GM18858 (cell line): ENCODE data around the gene BICDL1.

ENCODE experiments used
- ATAC-seq: cut with Tn5 transposase; IDR thresholded peaks from one replicate; pipeline ENCODE4 v1.9.1; 2021; ENCODE audit not compliant: unreplicated experiment

The BICDL1 gene

DNA sequence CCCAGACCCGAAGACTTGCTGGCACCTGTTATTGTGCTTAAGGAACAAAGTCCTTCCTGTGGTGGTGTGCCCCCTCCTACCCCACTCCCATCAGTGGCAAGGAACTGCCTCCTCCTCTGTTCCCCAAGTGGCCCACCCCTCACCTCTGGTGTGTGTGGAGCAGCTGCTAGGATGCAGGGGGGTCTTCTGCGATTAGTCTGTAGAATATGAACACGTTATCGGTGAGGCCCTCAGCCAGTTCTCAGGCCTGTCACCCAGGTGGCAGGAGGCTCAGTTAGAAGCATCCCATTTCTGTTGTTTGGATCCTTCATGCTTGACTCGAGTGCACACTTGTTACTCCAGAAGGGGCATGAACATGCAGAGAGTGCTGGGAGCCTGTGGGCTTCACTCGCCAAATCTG lies 88.2 kb downstream of the BICDL1 start:
- no peak for ATAC-seq

DNA sequence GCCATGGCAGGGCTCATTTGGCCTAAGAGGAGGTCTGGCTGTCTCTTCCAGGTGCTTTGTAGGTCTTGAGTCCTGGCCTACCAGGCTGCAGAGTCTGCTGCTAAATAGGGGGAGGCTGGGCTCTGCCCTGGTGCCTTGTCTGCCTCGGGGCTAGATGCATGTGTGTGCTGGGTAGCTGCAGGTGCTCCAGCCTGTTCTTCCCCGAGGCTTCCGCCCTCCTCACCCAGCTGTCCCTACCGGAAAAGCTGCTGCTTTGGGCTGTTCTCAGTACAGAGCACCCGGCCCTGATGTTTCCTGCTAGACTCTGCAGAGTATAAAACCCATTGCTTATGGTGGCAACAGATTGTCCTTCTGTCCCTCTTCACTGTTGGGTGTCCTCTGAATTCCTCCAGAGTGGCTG lies 89.8 kb downstream of the BICDL1 start:
- no peak for ATAC-seq

DNA sequence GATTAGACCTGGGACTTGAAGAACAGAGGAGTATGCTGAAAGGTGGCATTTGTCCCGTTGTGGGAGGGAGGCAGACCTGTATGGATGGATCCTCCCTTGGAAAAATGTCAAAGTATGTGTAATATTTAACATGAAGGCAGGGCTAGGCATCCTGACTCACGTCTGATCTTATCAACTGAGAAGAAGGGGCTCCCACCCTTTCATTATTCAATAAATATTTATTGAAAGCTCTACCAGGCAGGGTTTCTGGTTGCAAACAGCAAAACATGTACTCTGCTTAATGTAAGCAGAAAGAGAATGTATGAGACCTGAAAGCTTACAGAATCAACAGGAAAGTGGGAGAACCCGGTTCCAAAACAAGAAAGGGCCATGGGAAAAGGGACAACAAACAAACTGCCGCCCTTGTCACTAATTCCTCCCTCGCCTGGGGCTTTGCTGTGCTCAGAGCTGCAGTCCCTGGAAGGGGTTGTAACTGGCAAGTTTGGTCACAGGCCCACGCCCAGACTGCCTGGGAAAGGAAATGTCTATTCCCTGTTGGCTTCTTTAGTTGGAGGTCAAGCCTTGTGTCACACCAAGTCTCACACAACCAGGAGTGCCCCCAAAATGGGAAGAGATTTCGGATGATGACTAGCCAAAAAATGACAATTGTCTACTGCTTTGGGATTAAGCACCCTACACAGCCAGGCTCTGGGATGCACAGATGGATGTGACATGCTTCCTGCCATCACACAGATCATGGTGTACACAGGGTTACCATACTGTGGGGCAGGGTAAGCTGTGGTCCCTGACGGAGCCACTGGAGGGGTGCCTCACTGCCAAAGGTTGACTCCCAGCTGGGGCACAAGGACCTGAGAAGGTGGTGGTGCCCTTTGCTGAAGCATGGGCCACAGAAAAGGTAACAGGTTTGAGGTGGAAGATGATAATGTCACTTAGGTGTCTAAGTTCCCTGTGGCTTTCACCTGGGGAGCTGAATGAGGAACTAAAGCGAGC lies 90.7 kb downstream of the BICDL1 start:
- no peak for ATAC-seq

DNA sequence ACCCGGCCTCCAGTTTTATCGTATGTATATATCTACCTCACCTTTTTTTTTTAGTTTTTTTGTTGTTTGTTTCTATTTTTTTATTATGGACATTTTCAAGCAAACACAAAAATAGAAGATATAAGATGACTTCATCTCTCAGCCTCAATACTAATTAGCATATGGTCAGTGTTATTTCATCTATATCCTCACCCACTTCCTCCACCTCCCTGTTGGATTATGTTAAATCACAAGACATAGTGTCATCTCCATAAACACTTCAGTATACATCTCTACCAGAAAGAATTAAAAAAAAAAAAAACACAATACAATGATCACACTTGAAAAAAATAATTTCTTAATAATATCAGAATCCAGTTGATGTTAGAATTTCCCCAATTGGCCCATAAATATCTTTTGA lies 92.6 kb downstream of the BICDL1 start:
- no peak for ATAC-seq

DNA sequence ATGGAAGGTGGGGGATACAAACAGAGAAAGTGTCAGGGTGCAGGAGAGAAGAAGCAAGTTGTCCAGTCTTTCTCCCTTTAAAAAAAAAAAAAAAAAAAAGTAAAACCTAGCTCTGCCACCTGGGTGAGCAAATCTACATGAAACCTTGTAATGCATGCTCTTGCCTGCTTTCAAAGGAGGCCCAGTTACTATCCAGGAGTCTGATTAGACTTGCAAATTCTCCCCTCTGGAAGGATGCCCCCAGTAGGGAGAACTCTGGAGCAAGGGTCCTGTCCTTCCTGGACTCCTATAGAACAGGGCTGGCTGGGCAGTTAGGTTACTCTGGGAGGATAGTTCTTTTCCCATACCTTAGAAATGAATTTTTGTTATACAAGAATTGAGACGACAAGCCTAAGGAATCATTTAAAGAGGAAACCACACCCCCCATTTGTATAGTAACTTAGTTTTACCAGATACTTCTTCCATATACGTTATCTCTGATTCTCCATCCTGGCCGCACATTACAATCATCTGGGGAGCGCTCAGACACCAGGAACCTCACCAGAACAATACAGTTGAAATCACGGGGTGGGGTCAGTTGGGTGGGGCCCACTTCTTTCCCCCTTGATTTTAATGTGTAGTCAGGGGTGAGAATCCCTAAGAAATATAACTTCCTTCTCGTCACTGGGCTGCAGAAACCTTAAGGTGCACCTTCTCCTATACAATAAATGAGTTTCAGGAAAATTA lies 97.0 kb downstream of the BICDL1 start:
- no peak for ATAC-seq

DNA sequence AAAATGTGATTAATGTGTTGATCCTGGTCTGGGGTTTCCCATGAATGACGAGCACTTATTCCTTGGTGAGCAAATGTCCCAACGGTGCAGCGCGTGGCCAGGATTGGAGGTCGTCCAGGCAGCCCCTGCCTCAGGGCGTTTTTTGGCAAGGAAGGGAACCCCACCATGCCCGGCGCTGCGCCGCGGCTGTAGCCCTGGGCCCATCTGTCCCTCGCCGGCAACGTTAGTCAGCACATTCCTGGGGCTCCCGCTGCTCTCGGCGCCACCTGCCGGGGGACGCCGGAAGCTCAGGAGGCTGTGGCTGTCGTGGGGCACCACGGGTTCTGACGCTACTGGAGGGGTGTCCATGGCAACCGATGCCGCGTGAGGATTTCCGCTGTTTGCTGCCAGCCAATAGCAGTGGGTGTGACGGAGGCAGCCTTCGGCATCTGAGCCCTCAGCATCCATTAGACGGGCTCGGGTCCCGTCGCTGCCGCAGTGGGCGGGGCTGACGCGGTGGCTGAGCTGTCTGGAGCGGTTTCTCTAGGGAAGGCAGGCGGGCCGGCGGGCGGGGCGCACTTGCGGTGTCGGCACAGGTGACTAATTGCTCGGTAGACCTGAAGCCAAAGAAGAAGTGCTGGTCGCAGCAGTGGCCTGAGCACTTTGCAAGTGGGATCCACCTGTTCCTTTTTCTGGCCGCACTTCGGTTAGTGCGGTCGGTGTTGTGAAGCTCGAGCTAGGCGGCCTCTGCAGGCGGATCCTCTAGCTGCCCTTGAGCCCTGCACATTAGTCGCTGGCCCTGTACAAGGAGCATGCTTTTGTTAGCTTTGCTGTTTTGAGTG lies 98.0 kb downstream of the BICDL1 start:
- peak; percentile 86 for ATAC-seq

DNA sequence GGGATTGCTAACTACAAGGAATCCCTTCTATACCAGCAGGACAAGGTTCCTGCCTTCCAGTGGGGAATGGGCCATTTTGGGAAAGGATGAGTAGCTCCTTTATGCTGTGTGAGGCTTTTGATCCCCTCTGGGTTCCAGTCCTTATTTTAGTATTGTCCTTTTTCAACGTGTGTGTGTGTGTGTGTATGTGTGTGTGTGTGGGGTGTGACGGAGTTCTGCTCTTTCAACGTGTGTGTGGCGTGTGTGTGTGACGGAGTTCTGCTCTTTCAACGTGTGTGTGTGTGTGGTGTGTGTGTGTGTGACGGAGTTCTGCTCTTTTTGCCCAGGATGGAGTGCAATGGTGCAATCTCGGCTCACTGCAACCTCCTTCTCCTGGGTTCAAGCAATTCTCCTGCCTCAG lies 100.1 kb downstream of the BICDL1 start:
- ATAC-seq: no peak

DNA sequence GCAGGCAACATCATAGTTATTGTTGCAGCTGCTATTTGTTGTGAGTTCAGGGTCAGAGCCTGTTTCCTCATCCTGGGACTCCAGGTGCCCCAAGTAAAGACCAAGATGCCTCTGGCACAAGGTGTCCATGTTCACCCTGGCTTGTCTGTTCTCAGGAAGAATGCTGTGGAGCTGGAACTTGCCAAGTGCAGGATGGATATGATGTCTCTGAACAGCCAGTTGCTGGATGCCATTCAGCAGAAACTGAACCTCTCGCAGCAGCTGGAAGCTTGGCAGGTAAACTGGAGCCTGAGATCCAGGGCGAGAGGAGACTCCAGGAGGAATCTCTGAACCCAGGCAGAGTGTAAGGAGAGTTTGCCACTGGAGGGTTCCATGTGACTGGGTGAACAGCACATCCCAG lies 100.8 kb downstream of the BICDL1 start:
- ATAC-seq: no peak

DNA sequence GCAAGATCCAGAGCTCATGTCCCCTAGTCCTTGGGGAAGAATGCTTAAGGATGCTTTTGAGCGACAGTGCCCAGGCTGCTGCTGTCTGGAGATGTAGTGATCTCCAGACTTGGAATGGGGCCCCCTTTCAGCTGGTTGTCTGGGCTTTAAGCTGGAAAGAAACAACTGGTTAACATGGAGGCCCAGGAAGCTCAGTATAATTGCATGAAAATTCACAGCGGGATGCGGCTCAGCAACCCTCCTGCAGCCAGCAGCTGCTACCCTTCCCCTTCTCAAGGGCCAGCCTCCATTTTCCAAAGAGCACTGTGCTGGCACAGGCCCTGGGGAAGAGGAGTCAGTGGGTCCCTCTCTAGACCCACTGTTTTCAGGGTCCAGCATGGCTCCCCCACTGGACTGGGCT lies 101.2 kb downstream of the BICDL1 start:
- no peak for ATAC-seq

DNA sequence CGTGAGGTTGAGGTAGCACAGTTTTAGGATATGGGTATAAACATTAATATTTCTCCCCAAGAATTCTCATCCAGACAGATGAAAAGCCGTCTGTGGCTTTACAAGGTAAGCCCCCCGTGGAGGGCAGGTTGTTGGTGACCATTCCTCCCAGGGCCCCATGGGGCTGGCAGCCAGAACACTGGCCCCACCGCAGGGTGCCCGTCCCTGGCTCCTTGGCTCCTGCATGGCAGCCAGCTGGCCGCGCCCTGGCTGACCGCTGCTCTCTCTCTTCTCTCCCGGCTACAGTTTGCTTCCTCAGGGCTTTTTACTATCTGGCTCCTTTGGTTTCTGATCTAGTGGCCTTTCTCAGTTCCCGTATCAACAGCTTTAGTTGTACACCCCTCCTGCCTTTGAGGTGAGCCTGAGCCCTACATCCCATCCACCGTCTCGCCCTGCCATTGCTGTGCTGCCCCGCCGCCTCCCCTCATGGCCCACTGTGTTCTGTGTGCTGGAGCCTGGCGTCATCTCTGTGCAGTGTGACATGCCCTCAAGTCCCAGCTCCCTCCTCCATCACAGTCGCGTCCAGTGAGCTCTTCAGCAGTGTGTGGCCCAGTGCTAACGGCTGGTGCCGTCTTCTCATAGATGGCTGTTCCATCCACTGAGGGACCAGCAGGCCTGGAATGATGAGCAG lies 101.7 kb downstream of the BICDL1 start:
- no peak for ATAC-seq

DNA sequence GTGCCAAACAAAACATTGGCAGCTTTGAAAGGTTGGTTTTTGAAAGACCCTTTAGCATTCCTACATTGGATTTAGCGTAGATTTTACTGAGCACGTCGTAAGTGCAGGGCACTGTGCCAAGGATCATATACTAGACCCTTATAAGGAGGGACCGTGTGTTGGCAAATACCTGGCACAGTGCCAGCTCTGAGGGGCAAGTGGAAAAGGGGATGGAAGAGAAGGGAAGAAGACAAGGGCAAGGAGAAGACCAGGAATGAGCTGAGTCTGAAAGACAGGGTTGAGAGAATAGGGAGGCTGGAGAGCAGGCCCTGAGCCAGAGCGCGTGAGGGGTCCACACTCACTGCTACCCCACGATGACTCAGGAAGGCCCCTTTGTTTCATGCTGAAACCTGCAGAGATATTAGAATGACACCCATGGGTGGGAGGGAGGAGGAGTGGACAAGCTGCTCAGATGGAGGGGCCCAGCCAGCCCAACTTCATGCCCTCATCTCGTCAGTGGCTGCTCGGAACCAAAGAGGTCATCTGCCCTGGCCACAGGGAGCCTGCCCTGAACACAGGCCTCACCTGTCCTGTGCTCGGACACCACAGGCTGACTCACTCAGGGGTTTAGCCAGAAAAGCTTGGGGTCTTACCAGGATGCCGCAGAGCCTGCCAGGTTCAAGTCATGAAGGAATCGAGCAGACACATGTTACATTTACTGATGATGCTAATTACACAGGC lies 102.5 kb downstream of the BICDL1 start:
- no peak for ATAC-seq

DNA sequence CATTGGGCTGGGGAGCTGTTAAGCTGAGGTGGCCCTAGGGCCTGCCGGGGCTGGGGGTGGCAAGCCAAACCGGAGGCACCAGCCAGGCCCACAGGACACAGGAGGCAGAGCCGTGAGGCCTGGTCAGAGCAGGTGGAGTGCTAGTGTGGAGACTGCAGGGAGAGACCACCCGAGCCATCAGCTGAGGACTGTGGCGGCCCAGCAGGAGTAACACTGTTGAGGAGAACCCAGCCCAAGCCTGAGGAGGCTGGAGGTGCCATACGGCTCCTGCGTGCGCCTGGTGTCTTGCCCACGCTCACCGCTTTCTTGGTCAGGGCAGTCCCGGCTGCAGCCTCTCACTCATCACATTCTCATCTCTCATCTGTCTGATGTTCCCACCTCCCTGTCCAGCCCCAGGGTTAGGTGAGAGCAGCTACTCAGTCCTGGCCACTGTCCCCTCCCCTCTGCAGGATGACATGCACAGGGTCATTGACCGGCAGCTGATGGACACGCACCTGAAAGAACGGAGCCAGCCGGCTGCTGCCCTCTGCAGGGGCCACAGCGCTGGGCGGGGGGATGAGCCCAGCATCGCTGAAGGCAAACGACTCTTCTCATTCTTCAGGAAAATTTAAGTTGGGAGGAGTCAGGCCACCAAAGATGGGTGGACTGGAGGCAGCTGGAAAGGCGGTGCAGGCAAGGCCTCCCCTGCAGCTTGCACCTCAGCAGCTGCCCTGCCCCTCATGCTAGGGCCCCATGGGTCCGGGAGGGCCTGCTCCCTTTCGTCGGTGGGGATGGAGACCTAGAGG lies 103.7 kb downstream of the BICDL1 start:
- ATAC-seq: no peak

DNA sequence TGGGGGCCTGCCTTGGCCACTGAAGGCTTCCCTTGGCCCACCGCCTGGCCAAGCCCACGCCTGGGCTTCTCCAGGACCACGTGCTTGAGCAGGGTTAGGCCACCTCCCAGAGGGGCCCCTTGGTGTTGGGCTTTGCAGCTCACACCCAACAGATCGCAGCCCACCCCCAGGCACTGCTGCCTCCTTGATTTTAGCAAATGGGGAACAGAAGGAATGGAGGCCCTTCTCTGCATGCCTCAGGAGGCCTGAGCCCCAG lies 104.2 kb downstream of the BICDL1 start:
- no peak for ATAC-seq

DNA sequence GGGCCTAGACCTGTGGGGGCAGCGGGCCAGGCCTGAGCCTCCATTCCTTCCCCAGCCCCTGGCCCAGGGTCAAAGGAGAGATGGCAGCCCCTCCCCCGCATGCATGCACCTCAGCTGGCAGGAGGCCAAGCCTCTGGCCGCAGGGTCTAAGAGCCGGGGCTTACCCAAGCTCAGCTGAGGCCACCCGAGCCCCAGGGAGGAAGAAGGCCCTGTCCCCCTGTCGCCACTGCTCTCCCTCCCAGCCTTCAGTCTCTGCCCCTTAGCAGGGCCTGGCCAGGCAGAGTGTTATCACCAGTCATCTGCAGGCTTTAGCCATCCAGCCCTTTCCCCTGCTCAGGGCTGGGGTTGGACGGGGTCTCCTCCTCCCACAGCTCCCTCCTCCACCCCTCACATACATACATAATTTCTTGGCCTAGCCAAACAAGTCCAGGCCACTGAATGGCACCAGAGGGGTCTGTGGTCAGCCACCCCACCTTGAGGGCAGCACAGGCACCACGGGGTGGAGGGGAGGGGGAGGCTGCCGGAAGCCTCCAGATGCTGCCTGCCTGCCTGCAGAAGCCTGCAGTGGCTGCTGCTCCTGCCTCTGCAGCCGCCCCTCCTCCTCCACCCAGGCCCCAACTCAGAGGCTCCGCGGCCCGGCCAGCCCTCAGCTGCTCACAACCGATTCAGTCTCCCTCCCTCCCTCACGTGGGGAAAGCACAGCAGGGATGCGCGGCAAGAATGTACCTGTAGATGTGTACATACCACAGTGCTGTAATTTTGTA lies 104.7 kb downstream of the BICDL1 start:
- ATAC-seq: no peak

DNA sequence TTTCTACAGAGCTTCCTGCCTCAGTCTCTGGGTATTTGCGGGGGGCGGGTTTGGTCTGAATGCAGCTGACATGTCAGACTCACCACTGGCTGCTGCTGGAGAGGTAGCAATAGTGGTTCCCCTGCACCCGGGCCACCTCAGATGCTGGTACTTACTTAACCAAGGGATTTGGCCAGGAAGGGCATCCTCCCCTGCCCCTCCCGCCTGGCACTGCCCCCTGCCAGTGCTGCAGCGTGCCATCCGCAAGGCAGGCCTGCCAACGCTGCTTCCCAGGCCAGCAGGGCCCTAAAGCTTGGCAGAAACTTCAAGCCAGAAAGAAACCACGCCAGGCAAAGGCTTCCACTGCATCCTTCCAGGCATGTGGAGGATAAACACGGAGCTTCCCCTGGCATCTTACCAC lies 105.4 kb downstream of the BICDL1 start:
- no peak for ATAC-seq

DNA sequence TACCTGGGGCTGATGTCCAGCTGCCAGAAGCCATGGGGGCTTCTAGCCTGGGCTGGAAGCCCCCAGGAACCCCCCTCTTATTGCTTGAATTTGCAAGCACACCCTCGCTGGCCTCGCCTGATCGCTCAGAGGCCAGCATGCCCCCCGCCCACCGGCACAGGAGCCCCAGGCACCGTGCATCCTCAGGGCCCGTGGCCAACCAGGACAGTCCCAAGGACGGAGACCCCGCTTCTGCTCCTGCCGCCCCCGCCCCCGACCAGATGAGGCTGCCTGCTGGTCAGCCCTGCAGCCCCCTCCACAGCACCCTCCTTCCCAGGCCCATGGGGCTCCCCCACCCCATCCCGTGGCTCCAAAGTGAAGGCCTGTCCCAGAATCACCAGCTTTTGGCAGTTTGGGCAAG lies 106.3 kb downstream of the BICDL1 start:
- no peak for ATAC-seq

DNA sequence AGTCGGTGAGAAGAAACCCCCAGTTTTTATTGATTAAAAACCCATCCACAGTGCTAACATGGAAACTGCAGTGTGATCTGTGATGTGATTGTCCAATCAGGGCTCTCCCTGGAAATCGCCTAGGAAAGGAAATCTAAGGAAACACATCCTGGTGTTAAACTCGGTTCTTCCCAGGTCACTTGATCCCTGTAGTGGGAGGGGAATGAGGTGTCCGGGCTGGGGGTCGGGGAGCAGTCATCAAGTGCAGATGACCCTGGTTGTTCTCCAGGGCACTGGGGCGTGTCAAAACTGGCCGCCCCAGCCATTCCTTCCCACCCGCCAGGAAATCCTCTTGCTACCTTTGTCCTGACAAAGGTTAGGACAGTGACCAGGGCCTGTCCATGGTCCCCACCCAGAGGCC lies 106.7 kb downstream of the BICDL1 start:
- ATAC-seq: no peak

DNA sequence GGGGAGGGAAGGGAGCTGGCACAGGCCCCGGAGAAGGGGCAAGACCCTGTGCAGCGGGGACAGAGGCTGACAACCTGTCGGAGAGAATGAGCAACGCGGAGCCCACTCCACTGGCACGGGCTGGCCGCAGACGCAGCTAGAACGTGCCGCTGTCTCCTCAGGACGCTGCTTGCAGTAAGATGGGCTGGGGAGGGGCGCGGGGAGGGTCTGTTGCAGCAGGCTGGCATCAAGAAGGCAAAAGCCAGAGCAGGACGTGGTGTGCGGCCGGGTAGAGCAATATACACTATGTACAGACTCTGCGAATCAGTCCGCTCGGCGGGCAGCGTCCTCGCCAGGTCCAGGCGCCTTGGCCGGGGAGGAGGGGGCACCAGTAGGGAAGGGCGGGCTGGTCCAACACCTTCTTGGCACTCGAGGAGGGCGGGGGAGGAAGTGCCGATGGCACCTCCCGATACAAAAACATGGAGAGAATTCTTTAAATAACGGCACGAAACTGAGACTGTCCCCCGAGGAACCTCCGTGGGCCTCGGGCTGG lies 107.7 kb downstream of the BICDL1 start:
- ATAC-seq: no peak
